HK-2 (cell line): Measurements from ENCODE around the gene CCL26.
"Not testable (repeated sequence)": the region's sequence is repeated elsewhere in the genome, so short reads cannot be mapped to it uniquely, and the experiment has no call there.

Experiments used
- DNase-seq: peaks from one replicate; pipeline ENCODE4 v3.0.0-alpha.2; 2018; ENCODE audit not compliant: unreplicated experiment

Gene CCL26

DNA sequence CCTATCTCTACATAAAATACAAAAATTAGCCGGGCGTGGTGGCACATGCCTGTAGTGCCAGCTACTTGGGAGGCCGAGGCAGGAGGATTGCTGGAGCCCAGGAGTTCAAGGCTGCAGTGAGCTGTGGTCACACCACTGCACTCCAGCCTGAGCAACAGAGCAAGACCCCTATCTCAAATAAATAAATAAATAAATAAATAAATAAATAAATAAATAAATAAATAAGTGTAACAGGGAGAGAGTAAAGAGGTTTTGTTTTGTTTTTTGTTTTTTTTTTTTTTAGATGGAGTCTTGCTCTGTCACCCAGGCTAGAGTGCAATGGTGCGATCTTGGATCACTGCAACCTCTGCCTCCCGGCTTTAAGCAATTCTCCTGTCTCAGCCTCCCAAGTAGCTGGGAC, 20.6 kb upstream of the CCL26 start:
- DNase-seq: not testable (repeated sequence)

DNA sequence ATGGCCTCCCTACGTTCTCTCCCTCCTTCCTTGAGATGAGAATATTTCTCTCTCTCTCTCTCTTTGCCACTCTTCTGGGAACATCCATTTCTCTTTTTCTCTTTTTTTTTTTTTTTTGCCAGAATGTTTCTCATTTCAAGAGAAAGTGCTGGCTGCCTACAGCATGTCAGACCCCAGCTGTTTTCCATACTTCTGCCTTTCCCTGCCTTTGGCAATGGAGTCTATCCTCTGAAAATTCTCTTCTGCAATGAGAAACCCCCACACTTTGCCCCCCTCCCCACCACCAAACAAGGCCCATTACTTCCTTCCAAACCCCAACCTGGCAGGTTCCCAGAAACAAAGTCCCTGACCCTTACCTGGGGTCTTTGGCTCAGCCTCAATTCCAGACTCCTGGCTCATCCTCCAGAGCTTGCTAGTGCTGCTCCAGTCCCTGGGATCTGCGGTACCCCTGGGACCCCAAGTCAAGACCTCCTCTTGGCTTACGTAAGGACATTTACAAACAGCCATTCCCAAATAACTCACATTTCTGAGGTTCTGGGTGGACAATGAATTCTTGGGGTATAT, 17.4 kb upstream of the CCL26 start:
- DNase-seq: no peak

DNA sequence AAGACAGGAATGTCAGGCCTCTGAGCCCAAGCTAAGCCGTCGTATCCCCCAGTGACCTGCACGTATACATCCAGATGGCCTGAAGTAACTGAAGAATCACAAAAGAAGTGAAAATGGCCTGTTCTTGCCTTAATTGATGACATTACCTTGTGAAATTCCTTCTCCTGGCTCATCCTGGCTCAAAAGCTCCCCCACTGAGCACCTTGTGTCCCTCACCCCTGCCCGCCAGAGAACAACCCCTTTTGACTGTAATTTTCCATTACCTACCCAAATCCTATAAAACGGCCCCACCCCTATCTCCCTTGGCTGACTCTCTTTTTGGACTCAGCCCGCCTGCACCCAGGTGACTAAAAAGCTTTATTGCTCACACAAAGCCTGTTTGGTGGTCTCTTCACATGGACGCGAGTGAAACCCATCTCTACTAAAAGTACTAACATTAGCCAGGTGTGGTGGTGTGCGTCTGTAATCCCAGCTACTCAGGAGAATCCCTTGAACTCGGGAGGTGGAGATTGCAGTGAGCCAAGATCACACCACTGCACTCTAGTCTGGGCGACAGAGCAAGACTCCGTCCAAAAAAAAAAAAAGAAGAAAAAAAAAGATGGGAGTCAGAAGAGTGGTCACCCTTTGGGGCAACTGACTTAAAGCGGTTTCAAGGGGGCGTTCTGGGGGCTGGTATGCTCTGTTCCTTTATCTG, 16.3 kb upstream of the CCL26 start:
- DNase-seq: not testable (repeated sequence)

DNA sequence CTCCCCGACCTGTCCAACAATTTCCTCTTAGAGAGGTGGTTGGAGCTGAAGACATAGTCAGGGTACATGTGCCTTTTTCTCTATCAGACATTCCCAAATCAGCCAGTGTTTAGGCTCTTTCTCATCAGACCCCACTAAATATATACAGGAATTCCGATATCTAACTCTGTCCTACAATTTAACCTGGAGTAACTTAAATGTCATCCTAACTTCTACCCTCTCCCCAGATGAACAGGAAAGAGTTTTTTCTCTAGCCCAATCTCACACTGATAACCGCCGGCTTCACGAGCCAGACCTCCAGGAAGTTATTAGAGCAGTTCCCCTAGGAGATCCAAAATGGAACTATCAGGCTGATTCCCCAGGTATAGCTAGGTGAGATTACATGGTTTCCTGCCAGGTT, 11.0 kb upstream of the CCL26 start:
- not testable (repeated sequence) for DNase-seq

DNA sequence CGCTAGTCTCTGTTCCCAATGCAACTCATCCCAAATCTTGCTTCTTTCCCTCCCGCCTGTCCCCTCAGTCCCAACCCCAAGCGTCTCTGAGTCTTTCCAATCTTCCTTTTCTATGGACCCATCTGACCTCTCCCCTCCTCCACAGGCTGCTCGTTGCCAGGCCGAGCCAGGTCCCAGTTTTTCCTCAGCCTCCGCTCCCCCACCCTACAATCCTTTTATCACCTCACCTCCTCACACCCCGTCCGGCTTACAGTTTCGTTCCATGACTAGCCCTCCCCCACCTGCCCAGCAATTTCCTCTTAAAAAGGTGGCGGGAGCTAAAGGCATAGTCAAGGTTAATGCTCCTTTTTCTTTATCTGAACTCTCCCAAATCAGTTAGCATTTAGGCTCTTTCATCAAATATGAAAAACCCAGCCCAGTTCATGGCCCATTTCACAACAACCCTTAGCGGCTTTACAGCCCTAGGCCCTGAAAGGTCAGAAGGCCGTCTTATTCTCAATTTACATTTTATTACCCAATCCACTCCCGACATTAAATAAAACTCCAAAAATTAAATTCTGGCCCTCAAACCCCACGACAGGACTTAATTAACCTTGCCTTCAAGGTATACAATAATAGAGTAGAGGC, 8.7 kb upstream of the CCL26 start:
- DNase-seq: not testable (repeated sequence)

DNA sequence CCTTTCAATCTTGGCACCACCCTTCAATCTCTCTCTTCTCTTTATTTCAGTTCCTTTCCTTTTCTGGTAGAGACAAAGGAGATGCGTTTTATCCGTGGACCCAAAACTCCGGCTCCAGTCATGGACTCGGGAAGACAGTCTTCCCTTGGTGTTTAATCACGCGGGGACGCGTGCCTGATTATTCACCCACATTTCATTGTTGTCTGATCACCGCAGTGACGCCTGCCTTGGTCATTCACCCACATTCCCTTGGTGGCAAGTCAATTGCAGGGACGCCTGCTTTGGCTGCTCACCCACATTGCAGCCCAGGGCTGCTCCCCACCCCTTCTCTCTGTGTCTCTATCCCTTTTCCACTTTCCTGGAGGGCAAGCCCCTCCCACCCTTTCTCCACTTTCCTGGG, 7.5 kb upstream of the CCL26 start:
- DNase-seq: not testable (repeated sequence)

DNA sequence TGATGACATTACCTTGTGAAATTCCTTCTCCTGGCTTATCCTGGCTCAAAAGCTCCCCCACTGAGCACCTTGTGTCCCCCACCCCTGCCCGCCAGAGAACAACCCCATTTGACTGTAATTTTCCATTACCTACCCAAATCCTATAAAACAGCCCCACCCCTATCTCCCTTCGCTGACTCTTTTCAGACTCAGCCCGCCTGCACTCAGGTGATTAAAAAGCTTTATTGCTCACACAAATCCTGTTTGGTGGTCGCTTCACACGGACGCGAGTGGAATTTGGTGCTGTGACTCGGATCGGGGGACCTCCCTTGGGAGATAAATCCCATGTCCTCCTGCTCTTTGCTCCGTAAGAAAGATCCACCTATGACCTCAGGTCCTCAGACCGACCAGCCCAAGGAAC, 7.0 kb upstream of the CCL26 start:
- DNase-seq: not testable (repeated sequence)

DNA sequence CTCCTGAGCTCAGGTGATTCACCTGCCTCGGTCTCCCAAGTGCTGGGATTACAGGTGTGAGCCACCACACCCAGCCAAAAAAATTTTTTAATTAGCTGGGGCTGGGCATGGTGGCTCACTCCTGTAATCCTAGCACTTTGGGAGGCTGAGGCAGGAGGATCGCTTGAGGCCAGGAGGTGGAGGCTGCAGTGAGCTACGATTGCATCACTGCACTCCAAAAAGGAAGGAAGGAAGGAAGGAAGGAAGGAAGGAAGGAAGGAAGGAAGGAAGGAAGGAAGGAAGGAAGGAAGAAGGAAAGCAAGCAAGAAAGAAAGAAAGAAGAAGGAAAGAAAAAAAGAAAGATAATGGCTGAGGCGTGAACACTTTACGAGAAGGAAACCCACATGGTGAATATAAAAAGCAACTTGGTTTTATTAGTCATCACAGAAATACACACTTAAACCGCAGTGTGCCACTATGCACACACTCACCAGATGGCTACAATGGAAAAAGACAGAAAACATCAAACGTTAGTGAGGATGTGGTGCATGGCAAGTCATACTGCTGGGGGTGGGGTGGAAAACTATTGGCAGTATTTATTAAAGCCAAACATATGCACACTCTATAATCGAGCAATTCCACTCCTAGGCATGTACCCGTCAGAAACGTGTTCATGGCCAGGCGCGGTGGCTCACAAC, 4.4 kb upstream of the CCL26 start:
- DNase-seq: no peak

DNA sequence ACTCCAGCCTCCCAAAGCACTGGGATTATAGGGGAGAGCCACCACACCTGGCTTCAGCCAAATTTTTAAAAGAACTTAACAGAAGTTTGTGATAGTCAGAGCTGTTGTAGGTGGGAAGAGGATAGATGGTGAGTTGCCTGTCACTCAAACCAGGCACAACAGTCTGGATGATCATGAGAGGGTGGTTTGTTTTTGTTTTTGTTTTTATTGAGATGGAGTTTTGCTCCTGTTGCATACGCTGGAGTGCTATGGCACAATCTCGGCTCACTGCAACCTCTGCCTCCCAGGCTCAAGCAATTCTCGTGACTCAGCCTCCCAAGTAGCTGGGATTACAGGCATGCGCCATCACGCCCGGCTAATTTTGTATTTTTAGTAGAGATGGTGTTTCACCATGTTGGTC, 1.9 kb upstream of the CCL26 start:
- DNase-seq: not testable (repeated sequence)

DNA sequence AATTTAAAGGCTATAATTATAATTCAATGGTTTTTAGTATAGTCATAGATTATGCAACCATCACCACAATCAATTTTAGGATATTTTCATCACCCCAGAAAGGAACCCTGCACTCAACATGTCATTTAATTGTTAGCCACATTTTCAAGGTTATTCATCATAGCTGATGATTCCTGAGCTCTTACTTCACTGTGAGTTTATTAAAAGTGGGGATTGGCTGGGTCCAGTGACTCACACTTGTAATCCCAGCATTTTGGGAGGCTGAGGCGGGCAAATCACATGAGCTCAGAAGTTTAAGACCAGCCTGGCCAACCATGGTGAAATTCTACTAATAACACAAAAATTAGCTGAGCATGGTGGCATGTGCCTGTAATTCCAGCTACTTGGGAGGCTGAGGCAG, 787 bp downstream of the CCL26 start:
- no peak for DNase-seq

DNA sequence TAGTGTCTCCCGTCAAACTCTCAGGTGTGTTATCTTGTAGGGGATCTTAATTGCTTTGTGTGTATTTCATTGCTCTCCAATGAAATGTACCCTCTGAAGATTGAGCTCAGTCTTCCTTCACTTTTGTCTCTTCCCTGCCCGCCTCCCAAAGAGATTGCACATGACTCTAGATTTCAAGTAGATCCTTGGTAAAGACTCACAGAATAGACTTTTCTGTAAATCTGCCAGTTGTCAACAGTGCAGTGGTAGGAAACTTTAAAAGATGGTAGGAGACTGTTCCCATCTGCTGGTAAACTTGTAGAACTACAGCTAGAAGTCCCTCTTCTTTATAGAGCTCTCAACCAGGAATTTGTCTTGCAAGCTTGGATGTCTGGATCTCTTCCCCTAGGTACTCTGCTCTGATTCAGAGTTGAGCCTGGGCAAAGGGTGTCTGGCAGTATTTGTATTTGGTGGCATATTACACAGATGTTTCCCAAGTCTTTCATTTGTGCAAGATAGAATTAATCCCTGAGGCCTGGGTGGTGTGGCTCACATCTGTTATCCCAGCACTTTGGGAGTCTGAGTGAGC, 9.6 kb downstream of the CCL26 start:
- DNase-seq: no peak

DNA sequence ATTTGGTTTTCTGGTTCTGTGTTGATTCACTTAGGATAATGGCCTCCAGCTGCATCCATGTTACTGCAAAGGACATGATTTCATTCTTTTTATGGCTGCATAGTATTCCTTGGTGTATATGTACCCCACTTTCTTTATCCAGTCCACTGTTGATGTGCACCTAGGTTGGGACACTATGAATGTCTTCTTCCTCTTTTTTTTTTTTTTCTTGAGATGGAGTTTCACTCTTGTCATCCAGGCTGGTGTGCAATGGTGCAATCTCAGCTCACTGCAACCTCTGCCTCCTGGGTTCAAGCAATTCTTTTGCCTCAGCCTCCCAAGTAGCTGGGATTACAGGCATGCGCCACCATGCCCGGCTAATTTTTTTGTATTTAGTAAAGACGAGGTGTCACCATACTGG, 10.2 kb downstream of the CCL26 start:
- not testable (repeated sequence) for DNase-seq

DNA sequence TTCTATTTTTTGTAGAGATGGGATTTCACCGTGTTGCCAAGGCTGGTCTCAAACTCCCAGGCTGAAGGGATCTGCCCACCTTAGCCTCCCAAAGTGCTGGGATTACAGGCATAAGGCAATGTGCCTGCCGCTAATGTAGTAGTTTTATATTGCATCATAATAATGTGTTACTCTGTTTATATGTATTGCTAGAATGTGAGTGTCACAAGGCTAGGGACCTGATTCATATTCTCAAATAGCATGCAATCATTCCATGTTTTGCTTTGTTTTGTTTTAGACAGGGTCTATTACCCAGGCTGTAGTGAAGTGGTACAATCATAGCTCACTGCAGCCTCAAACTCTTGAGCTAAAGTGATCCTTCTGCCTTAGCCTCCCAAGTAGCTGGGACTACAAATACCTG, 13.5 kb downstream of the CCL26 start:
- no peak for DNase-seq

DNA sequence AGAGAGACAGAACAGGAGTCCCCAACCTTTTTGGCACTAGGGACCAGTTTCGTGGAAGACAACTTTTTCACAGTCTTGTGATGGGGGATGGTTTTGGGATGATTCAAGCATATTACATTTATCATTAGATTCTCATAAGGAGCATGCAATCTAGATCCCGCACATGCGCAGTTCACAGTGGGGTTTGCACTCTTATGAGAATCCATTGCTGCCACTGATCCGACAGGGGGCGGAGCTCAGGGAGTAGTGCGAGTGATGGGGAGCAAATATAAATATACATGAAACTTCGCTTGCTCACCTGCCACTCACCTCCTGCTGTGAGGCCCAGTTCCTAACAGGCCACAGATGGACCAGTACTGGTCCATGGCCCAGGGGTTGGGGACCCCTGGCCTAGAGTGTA, 14.2 kb downstream of the CCL26 start:
- no peak for DNase-seq

DNA sequence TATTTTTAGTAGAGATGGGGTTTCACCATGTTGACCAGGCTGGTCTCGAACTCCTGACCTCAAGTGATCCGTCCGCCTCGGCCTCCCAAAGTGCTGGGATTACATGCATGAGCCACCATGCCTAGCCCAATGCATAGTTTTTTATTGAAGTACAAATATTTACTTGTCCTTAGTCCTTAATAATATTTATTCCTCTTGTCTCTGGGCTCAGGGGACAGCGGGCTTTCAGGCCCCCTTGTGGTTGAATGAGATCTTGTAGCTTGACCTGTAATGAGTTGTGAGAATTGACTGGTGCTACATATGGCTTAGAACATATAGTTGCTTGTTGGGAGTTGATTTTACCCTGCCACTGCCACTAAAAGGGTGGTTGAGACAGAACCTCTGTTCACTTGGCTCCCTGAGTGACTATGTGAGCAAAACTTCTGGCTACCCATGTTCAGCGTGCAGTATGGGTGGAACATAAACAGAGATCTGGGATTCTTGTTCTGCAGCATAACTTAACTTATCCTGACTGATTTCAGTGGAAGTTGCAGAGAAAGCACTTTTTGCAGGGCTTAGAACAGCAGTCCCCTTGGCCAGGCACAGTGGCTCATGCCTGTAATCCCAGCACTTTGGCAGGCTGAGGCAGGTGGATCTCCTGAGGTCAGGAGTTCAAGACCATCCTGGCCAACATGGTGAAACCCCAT, 14.9 kb downstream of the CCL26 start:
- no peak for DNase-seq

DNA sequence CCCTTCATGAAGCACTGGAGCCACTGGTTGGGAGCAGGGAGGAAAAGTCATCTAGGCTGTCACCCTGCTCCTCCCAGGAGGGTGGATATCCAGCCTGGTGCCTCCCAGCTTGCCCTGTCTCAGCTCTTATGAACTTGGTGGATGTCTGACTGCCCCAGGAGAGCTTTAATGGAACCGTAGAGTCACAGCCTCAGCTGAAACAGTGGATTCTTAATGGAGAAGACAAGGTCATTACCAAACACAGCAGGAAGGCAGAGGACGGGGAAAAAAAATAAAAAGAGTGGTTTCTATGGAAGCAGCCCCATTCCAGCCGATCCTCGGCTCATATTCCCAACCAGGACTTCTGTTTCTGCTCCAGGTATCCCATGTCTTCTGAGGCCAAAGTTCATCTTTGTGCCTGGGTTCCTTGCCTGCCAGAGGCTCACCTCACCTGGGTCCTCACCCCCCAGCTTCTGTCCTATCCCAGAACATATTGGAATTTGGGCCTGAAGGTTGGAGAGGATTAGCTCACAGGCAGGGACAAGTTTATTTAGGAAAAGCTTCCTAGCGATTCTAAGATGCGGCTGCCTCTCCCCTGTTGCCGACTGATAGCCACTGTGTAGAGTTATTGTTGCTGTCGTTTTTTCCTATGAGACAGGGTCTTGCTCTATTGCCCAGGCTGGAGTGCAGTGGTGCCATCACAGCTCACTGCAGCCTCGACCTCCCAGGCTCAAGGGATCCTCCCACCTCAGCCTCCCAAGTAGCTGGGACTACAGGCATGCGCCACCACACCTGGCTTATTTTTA, 15.6 kb downstream of the CCL26 start:
- no peak for DNase-seq

DNA sequence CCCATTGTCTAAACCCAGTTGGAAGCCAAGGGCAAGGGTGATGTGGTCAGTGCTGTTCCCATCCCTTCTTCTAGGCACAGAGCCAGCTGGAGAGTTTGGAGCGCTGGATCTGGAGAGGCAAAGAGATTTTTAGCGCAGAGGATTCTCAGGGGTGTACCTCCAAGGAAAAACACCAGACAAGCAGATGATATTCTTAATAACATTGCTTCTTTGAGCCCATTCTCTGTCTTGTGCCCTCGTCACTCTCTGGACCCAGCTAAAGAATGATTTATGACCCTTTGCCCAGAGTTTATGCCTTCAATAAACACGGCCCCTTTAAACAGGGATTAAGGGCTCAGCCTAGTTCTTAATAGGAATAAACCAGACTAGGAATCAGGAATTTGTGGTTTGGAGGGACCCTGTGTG, 28.6 kb downstream of the CCL26 start:
- no peak for DNase-seq

DNA sequence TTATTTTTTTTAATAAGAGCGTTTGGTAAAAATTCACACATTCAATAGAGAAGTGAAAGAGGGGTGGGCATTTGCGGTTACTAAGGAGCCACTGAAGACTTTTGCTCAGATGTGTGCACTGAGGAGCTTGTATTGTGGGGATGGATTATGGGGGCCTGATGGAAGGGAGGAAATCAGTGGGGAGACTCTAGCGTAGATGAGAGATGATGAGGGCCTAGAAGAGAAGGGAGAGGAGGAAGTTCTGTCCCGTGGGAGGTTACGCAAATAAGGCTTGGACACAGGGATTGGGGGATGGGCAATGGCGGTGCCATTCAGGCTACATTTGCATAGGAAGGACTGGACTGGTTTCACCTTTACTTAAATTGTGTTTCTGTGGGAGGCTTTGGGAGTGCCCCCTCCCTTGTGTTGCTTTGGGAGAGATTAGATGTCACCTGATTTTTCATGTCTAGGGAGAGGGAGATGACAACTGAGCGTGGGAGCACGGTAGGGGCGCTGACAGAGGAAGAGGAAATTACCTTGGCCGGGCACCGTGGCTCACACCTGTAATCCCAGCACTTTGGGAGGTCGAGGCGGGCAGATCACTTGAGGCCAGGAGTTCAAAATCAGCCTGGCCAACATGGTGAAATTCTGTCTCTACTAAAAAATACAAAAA, 31.0 kb downstream of the CCL26 start:
- DNase-seq: no peak

DNA sequence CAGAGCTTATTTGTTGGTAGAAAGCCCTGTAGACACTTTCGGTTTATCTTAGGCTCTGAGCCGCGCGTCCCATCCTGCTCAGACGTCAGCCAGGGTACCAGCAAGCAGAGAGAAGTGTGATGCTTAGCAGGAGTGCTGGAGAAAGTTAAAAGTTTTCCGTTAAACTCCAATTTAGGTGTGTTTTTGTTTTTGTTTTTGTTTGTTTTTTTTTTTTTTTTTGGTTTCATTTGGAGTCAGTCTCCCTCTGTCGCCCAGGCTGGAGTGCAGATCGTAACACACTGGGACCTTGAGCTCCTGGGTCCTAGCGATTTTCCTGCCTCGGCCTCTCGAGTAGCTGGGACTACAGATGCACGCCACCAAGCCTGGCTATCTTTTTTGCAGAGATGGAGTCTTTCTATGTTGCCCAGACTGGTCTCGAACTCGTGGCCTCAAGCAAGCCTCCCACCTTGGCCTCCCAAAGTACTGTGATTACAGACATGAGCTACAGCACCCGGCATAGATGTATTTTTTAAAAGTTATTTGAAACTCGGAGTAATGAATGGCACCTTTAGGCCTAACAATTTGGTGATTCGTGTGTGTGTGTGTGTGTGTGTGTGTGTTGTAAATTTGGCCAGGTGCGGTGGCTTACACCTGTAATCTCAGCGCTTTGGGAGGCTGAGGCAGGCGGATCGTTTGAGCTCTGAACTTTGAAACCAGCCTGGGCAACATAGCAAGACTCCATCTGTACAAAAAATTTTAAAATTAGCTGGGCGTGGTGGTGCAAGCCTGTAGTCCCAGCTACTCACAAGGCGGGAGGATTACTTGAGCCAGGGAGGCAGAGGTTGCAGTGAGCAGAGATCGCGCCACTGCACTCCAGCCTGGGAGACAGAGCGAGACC, 32.0 kb downstream of the CCL26 start:
- DNase-seq: no peak
